HG03103 (cell line): ENCODE data around the gene PIK3CA.
A peak's percentile ranks its signal among the peaks of the same experiment; 100 is the strongest.
"Not testable (repeated sequence)": the region's sequence is repeated elsewhere in the genome, so short reads cannot be mapped to it uniquely, and the experiment has no call there.

Source experiments
- ATAC-seq: cut with Tn5 transposase; IDR thresholded peaks from one replicate; pipeline ENCODE4 v1.9.1; 2021; ENCODE audit warnings: low read depth; ENCODE audit not compliant: unreplicated experiment

PIK3CA gene

GRCh38 chr3:179259959-179260756, 112.0 kb downstream of the PIK3CA start:
- ATAC-seq, result not testable (repeated sequence)

GRCh38 chr3:179260949-179261765, 113.0 kb downstream of the PIK3CA start:
- peak; percentile 74 for ATAC-seq

GRCh38 chr3:179263134-179263533, 115.0 kb downstream of the PIK3CA start:
- ATAC-seq, result no peak

GRCh38 chr3:179264449-179264848, 116.3 kb downstream of the PIK3CA start:
- ATAC-seq, result no peak

- no peak for ATAC-seq
These were observed 116.9 kb downstream of the PIK3CA start for GRCh38 chr3:179265092-179265491.

GRCh38 chr3:179265875-179266274, 117.7 kb downstream of the PIK3CA start:
- ATAC-seq, result peak; percentile 47

GRCh38 chr3:179266701-179267211, 118.6 kb downstream of the PIK3CA start:
- ATAC-seq, result no peak

GRCh38 chr3:179268400-179269051, 120.4 kb downstream of the PIK3CA start:
- ATAC-seq, result no peak

- ATAC-seq, result no peak
These were observed 121.1 kb downstream of the PIK3CA start for GRCh38 chr3:179269152-179269707.

GRCh38 chr3:179272385-179272784, 124.2 kb downstream of the PIK3CA start:
- no peak for ATAC-seq

GRCh38 chr3:179274434-179274833, 126.3 kb downstream of the PIK3CA start:
- not testable (repeated sequence) for ATAC-seq

- ATAC-seq, result no peak
These were observed 127.8 kb downstream of the PIK3CA start for GRCh38 chr3:179276001-179276400.

- ATAC-seq, result no peak
These were observed 128.6 kb downstream of the PIK3CA start for GRCh38 chr3:179276743-179277142.

GRCh38 chr3:179278151-179278550, 130.0 kb downstream of the PIK3CA start:
- ATAC-seq, result no peak

GRCh38 chr3:179278932-179279693, 131.0 kb downstream of the PIK3CA start:
- ATAC-seq, result no peak

- ATAC-seq, result no peak
These were observed 131.7 kb downstream of the PIK3CA start for GRCh38 chr3:179279837-179280236.

- ATAC-seq, result no peak
These were observed 133.7 kb downstream of the PIK3CA start for GRCh38 chr3:179281825-179282224.

GRCh38 chr3:179286331-179286730, 138.2 kb downstream of the PIK3CA start:
- ATAC-seq, result no peak

GRCh38 chr3:179288845-179289244, 140.7 kb downstream of the PIK3CA start:
- no peak for ATAC-seq

- no peak for ATAC-seq
These were observed 141.1 kb downstream of the PIK3CA start for GRCh38 chr3:179289295-179289694.
